Mammary epithelial cell (primary cell): Measurements from ENCODE around the gene SFT2D2.

ENCODE experiments used
- EZH2 ChIP-seq: IDR thresholded peaks from 2 replicates; pipeline ENCODE4 v1.6.1; 2012; ENCODE audit warnings: low read length, inconsistent platforms, borderline replicate concordance
- TF ChIP-seq, protein P1 (sequence below), 2 donors: IDR thresholded peaks in 1 of 2; conservative IDR thresholded peaks in 1 of 2; 2 replicates each; pipeline ENCODE4 v1.5.1; 2011 to 2012; ENCODE audit warnings: inconsistent platforms in 2 of 2, low read length in 2 of 2, mild to moderate bottlenecking in 2 of 2, control low read depth in 1 of 2, low read depth in 1 of 2; ENCODE audit not compliant: insufficient read depth in 1 of 2; ENCODE audit errors: extremely low read depth in 1 of 2

- TF ChIP-seq, protein P1, sequence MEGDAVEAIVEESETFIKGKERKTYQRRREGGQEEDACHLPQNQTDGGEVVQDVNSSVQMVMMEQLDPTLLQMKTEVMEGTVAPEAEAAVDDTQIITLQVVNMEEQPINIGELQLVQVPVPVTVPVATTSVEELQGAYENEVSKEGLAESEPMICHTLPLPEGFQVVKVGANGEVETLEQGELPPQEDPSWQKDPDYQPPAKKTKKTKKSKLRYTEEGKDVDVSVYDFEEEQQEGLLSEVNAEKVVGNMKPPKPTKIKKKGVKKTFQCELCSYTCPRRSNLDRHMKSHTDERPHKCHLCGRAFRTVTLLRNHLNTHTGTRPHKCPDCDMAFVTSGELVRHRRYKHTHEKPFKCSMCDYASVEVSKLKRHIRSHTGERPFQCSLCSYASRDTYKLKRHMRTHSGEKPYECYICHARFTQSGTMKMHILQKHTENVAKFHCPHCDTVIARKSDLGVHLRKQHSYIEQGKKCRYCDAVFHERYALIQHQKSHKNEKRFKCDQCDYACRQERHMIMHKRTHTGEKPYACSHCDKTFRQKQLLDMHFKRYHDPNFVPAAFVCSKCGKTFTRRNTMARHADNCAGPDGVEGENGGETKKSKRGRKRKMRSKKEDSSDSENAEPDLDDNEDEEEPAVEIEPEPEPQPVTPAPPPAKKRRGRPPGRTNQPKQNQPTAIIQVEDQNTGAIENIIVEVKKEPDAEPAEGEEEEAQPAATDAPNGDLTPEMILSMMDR (conservative IDR thresholded peaks at IDR 0.05 in 1 of 2, IDR thresholded peaks at IDR 0.05 in 1 of 2; ENCODE audit: extremely low read depth in 1 of 2, insufficient read depth in 1 of 2, low read depth in 1 of 2, low read length in 2 of 2), result no peak
- TF ChIP-seq EZH2, result no peak
These were observed 20.7 kb downstream of the SFT2D2 start for GRCh38 chr1:168246506-168246905.
